ENCODE data around the gene CALD1.

CALD1 gene

GRCh38 chr7:135001390-135002165 is 222.1 kb downstream of the CALD1 start:
- DNase-seq (ENCODE audit: insufficient read length, low spot score) (no peak), FAIRE-seq (no peak)
- TF ChIP-seq, protein P1, sequence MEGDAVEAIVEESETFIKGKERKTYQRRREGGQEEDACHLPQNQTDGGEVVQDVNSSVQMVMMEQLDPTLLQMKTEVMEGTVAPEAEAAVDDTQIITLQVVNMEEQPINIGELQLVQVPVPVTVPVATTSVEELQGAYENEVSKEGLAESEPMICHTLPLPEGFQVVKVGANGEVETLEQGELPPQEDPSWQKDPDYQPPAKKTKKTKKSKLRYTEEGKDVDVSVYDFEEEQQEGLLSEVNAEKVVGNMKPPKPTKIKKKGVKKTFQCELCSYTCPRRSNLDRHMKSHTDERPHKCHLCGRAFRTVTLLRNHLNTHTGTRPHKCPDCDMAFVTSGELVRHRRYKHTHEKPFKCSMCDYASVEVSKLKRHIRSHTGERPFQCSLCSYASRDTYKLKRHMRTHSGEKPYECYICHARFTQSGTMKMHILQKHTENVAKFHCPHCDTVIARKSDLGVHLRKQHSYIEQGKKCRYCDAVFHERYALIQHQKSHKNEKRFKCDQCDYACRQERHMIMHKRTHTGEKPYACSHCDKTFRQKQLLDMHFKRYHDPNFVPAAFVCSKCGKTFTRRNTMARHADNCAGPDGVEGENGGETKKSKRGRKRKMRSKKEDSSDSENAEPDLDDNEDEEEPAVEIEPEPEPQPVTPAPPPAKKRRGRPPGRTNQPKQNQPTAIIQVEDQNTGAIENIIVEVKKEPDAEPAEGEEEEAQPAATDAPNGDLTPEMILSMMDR (IDR thresholded peaks at IDR 0.05; ENCODE audit: insufficient read depth, missing control alignments), result no peak

DNA sequence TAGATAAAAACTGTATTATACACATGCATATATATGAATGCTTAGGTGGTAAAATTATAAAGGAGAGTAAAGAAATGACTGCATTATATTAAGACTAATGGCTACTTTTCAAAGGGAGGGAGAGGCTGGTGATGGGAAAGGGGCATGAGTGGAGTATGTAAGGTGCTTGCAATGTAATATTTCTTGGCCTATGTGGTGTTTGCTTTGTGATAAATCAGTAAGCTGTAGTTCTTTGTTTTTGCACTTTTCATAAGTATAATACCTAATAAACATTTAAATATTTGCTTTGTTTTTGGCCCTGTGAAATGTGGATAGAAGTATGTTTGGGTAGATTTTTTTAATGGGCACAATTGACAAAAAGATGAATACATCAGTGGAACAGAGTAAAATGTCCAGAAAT is 232.8 kb downstream of the CALD1 start:
- TF ChIP-seq, protein P1 (IDR thresholded peaks at IDR 0.05; ENCODE audit: insufficient read depth, missing control alignments), result no peak
- no peak for FAIRE-seq
- DNase-seq (ENCODE audit: insufficient read length, low spot score), result no peak

Measured in D721Med (cell line).